Neural progenitor cell (in vitro differentiated cells): ENCODE data around the gene ELP5.
"Not testable (repeated sequence)": the region's sequence is repeated elsewhere in the genome, so short reads cannot be mapped to it uniquely, and the experiment has no call there.

Experiments used
- EZH2 ChIP-seq: fragments of 200-600 bp; sonication (generic); IDR thresholded peaks from 2 replicates; pipeline ENCODE4 v1.6.1; 2017; ENCODE audit warnings: antibody characterized with exemption, mild to moderate bottlenecking, moderate library complexity
- EZH2phosphoT487 ChIP-seq: fragments of 200-600 bp; sonication (generic); IDR thresholded peaks from 2 replicates; pipeline ENCODE4 v1.6.1; 2017; ENCODE audit warnings: antibody characterized with exemption

- TF ChIP-seq EZH2phosphoT487, EZH2: not testable (repeated sequence)
Observed at GRCh38 chr17:7243838-7244237, 8.2 kb upstream of the ELP5 start.
